AG04450 (cell line): ENCODE results near the gene GSTA5. TPM values are rescaled to one million over a fixed set of nuclear protein-coding genes. Genes with fewer than 3 reads are reported as not detected.
A peak's percentile ranks its signal among the peaks of the same experiment; 100 is the strongest.

Source experiments
- CTCF ChIA-PET: fragments of 300-600, 350-600 bp; formaldehyde crosslinking; extraction: SDS; loops from one replicate; lab custom pipeline; 2022; ENCODE audit warnings: antibody characterized with exemption, inconsistent platforms; lab: Charles Lee
- POLR2A ChIA-PET: fragments of 350-600 bp; formaldehyde crosslinking; extraction: SDS; loops from one replicate; lab custom pipeline; 2021; ENCODE audit warnings: antibody characterized with exemption, inconsistent platforms; lab: Yijun Ruan, JAX
- DNase-seq: peaks from one replicate; pipeline ENCODE4 v3.0.0-alpha.2; 2011; ENCODE audit warnings: low read depth, low spot score
- H3K27ac ChIP-seq: one replicate; pipeline ENCODE4 v1.5.1; 2012; ENCODE audit warnings: low read depth, low read length, control low read depth
- H3K27me3 ChIP-seq: one replicate; pipeline ENCODE4 v1.6.0; 2012; ENCODE audit warnings: low read length; ENCODE audit not compliant: control insufficient read depth, insufficient read depth
- H3K4me3 ChIP-seq: 2 replicates; pipeline ENCODE4 v1.5.1; 2011; ENCODE audit warnings: mild to moderate bottlenecking, low read depth, low read length, control low read depth
- H3K9me3 ChIP-seq: 2 replicates; pipeline ENCODE4 v1.5.1; 2012; ENCODE audit warnings: low read length; ENCODE audit not compliant: control insufficient read depth, insufficient read depth
- polyA plus RNA-seq: library from polyadenylated mRNA; depleted of rRNA; stranded (reverse); fragments of >200 nt; gene quantifications from 2 replicates; pipeline ENCODE4 v1.2.3, GENCODE V29; 2011
- TF ChIP-seq, protein P1 (sequence below): IDR thresholded peaks from 2 replicates; pipeline ENCODE4 v1.5.1; 2011; ENCODE audit warnings: low read depth, low read length, control low read depth, inconsistent platforms

The GSTA5 gene
- polyA plus RNA-seq, 1 experiment: not detected

- POLR2A ChIA-PET: interaction anchor here (0.6 to 0.7 kb wide), 3 partner anchors 157 to 286 kb away, joined by 3 to 4 read pairs (median 3); no protein-coding TSS in a partner anchor
- H3K27me3 ChIP-seq: no peaks in the 10 kb centered on the region
- no peak for DNase-seq
- CTCF ChIA-PET: interaction anchor here (0.6 to 1.9 kb wide), 10 partner anchors 10 to 828 kb away, joined by 3 to 10 read pairs (median 4); no protein-coding TSS in a partner anchor
- no peak overlapping the region for H3K27ac ChIP-seq
- TF ChIP-seq, protein P1, sequence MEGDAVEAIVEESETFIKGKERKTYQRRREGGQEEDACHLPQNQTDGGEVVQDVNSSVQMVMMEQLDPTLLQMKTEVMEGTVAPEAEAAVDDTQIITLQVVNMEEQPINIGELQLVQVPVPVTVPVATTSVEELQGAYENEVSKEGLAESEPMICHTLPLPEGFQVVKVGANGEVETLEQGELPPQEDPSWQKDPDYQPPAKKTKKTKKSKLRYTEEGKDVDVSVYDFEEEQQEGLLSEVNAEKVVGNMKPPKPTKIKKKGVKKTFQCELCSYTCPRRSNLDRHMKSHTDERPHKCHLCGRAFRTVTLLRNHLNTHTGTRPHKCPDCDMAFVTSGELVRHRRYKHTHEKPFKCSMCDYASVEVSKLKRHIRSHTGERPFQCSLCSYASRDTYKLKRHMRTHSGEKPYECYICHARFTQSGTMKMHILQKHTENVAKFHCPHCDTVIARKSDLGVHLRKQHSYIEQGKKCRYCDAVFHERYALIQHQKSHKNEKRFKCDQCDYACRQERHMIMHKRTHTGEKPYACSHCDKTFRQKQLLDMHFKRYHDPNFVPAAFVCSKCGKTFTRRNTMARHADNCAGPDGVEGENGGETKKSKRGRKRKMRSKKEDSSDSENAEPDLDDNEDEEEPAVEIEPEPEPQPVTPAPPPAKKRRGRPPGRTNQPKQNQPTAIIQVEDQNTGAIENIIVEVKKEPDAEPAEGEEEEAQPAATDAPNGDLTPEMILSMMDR: no peak
- H3K9me3 ChIP-seq: no peaks in the 10 kb centered on the region
- H3K4me3 ChIP-seq: no peak overlapping the region
Observed at GRCh38 chr6:52881662-52881995, 41.0 kb upstream of the GSTA5 start.

DNA sequence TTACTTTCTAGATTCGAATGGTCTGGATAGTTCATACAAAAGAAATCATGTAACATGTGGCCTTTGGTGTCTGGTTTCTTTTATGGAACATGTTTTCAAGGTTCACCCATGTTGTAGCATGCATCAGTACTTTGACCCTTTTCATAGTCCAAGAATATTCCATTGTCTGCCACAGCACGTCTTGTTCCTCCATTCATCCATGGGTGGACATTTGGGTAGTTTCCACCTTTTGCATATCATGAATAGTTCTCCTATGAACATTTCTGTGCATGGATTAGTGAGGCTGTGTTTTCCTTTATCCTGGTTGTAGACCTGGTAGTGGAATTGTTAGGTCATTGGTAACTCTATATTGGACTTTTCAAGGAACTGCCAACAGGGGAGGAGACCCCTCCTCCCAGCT lies 37.2 kb upstream of the GSTA5 start:
- DNase-seq: no peak
- no peak overlapping the region for H3K27ac ChIP-seq
- CTCF ChIA-PET: interaction anchor here (0.7 to 1.3 kb wide), 4 partner anchors 11 to 470 kb away, joined by 3 to 5 read pairs (median 3); no protein-coding TSS in a partner anchor
- TF ChIP-seq, protein P1: no peak
- H3K9me3 ChIP-seq: no peaks in the 10 kb centered on the region
- no peak overlapping the region for H3K4me3 ChIP-seq
- POLR2A ChIA-PET: interaction anchor here (0.7 kb wide), 1 partner anchor 66 kb away, joined by 3 read pairs; no protein-coding TSS in a partner anchor
- H3K27me3 ChIP-seq: peaks cover 9% of the 10 kb centered on the region

- ChIA-PET CTCF (interaction anchor here (0.7 to 1.3 kb wide), 4 partner anchors 12 to 469 kb away, joined by 3 to 5 read pairs (median 3); no protein-coding TSS in a partner anchor), POLR2A (interaction anchor here (0.7 kb wide), 1 partner anchor 65 kb away, joined by 3 read pairs; no protein-coding TSS in a partner anchor)
- Histone ChIP-seq H3K4me3 (no peak overlapping the region), H3K27me3 (peaks cover 9% of the 10 kb centered on the region), H3K27ac (no peak overlapping the region), H3K9me3 (no peaks in the 10 kb centered on the region)
- DNase-seq: peak; percentile 81
- TF ChIP-seq, protein P1: no peak
Observed at GRCh38 chr6:52877168-52877567, 36.6 kb upstream of the GSTA5 start.

DNA sequence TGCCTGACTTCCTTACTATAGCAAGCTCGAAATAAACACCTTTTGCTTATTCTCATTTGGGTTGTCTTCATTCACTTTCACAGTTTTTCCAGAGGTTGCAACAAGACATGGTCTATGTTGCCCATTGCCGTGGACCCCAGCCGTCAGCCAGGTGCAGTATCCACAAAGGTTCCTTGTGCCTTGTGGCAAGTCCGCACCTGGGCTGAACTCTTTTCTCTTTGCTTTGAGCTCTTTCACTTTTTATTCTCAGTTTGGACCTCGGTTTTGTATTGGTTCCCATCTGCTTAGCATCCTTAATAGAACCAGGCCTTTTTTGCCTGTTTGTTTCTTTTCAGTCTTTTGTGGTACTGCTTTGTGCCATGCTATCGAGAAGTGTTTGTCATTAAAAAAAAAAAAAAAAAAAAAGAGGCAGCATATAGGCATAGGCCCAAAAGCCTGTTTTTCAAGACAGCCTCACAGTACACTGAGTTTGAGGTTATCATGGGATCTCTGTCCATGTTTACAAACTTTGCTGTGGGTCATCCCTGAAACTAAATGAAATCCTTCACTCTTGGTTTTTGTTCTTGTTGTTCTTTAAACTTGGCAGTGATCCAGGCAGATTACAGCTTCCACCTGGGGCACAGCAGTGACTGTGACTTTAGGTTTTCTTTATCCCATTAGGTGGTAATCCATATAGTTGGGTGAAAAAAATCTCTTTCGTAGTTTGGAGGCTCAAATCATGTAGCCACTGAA lies 35.6 kb upstream of the GSTA5 start:
- TF ChIP-seq, protein P1: no peak
- Histone ChIP-seq H3K27ac (no peak overlapping the region), H3K4me3 (no peak overlapping the region), H3K27me3 (peaks cover 9% of the 10 kb centered on the region), H3K9me3 (no peaks in the 10 kb centered on the region)
- POLR2A ChIA-PET: no interaction called here
- DNase-seq: no peak
- CTCF ChIA-PET: no interaction called here

DNA sequence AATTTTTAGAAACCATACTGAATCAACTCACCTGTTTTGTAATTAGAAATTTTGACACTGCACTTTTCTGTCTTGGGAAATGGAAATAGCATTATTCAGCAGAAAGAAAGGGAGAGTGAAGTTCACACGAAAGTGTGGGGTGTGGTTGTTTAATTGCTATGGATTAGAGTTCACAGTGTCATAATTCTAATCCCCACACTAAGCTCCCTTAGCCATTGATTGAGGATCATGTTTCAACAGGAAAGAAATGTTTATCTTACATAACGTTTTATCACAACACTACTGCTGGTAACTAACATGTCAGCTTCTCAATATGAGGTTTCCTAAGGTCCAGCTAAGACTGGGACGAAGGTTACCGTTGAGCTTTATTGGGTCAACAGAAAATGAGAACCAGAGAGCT lies 31.4 kb upstream of the GSTA5 start:
- ChIA-PET POLR2A (no interaction called here), CTCF (interaction anchor here (1.0 to 1.1 kb wide), 2 partner anchors 10 to 473 kb away, joined by 3 to 4 read pairs; no protein-coding TSS in a partner anchor)
- DNase-seq: no peak
- Histone ChIP-seq H3K9me3 (no peaks in the 10 kb centered on the region), H3K27me3 (peaks cover 9% of the 10 kb centered on the region), H3K27ac (no peak overlapping the region), H3K4me3 (no peak overlapping the region)
- TF ChIP-seq, protein P1: no peak
